B cell (primary cell): Measurements from ENCODE around the gene CILP2.

ENCODE experiments used
- CTCF ChIP-seq: fragments of 200-600 bp; IDR thresholded peaks from one replicate; pipeline ENCODE4 v1.8.0; 2022; ENCODE audit warnings: antibody characterized with exemption, mild to moderate bottlenecking
- EZH2 ChIP-seq: IDR thresholded peaks from 2 replicates; pipeline ENCODE4 v1.6.1; 2012; ENCODE audit warnings: borderline replicate concordance, low read depth, mild to moderate bottlenecking, moderate library complexity, low read length; ENCODE audit not compliant: insufficient read depth, poor library complexity, severe bottlenecking

GRCh38 chr19:19584356-19584755 is 46.3 kb downstream of the CILP2 start:
- TF ChIP-seq CTCF (no peak), EZH2 (no peak)
